Sigmoid colon (tissue), 4 donors: ENCODE results near the gene CD27.

Experiments used
- POLR2A ChIP-seq, 2 donors: fragments of 450-650 bp; IDR thresholded peaks; one replicate each; pipeline ENCODE4 v1.6.1; 2016; ENCODE audit warnings: antibody characterized with exemption in 2 of 2, mild to moderate bottlenecking in 2 of 2, moderate library complexity in 2 of 2
- POLR2AphosphoS5 ChIP-seq, 4 donors: sonication (generic); formaldehyde crosslinking; IDR thresholded peaks; one replicate each; pipeline ENCODE4 v1.6.1; 2017; ENCODE audit warnings: antibody characterized with exemption in 4 of 4
- TF ChIP-seq, protein P1 (sequence below), 4 experiments: fragments of 450-650 bp in 3 of 4; fragments of 200-600 bp in 1 of 4; IDR thresholded peaks; one replicate each; pipeline ENCODE4 v1.5.1; 2016 to 2019; ENCODE audit warnings: antibody characterized with exemption in 4 of 4, mild to moderate bottlenecking in 3 of 4, moderate library complexity in 2 of 4

GRCh38 chr12:6459004-6459337 is 14.2 kb downstream of the CD27 start:
- TF ChIP-seq, protein P1, sequence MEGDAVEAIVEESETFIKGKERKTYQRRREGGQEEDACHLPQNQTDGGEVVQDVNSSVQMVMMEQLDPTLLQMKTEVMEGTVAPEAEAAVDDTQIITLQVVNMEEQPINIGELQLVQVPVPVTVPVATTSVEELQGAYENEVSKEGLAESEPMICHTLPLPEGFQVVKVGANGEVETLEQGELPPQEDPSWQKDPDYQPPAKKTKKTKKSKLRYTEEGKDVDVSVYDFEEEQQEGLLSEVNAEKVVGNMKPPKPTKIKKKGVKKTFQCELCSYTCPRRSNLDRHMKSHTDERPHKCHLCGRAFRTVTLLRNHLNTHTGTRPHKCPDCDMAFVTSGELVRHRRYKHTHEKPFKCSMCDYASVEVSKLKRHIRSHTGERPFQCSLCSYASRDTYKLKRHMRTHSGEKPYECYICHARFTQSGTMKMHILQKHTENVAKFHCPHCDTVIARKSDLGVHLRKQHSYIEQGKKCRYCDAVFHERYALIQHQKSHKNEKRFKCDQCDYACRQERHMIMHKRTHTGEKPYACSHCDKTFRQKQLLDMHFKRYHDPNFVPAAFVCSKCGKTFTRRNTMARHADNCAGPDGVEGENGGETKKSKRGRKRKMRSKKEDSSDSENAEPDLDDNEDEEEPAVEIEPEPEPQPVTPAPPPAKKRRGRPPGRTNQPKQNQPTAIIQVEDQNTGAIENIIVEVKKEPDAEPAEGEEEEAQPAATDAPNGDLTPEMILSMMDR (IDR thresholded peaks at IDR 0.05) = no peak
- TF ChIP-seq POLR2A (IDR thresholded peaks at IDR 0.05) (no peak), POLR2AphosphoS5 (IDR thresholded peaks at IDR 0.05) (no peak)
